C4-2B (cell line): ENCODE measurements around the gene MTM1.

ENCODE experiments used
- H3K27ac ChIP-seq: fragments of 450-650 bp; 2 replicates; pipeline ENCODE4 v1.5.1; 2017
- ZFX ChIP-seq: fragments of 450-650 bp; IDR thresholded peaks from 2 replicates; pipeline ENCODE4 v1.6.1; 2017
- TF ChIP-seq, protein P1 (sequence below): fragments of 450-650 bp; conservative IDR thresholded peaks from 2 replicates; pipeline ENCODE4 v1.5.1; 2017; ENCODE audit warnings: mild to moderate bottlenecking

The MTM1 gene

DNA sequence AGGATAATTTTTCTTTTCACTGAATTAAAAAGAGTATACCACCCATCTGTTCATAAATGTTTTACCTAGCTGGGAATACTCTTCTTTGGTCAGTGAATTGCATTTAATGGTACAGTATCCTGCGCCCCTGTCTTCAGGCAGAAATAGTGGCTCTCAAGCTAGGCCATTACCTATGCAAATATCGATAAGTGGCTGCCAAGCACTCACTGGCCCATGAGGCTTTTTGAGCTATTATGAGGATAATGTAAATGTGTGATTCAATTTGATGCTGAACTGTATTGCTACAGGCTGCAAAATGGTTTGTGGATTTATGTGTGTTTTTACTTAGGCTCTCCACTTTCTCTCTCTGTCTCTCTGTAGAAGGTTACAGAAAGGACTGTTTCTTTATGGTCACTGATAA is 94.7 kb downstream of the MTM1 start:
- TF ChIP-seq, protein P1, sequence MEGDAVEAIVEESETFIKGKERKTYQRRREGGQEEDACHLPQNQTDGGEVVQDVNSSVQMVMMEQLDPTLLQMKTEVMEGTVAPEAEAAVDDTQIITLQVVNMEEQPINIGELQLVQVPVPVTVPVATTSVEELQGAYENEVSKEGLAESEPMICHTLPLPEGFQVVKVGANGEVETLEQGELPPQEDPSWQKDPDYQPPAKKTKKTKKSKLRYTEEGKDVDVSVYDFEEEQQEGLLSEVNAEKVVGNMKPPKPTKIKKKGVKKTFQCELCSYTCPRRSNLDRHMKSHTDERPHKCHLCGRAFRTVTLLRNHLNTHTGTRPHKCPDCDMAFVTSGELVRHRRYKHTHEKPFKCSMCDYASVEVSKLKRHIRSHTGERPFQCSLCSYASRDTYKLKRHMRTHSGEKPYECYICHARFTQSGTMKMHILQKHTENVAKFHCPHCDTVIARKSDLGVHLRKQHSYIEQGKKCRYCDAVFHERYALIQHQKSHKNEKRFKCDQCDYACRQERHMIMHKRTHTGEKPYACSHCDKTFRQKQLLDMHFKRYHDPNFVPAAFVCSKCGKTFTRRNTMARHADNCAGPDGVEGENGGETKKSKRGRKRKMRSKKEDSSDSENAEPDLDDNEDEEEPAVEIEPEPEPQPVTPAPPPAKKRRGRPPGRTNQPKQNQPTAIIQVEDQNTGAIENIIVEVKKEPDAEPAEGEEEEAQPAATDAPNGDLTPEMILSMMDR: no peak
- TF ChIP-seq ZFX: no peak
- no peak overlapping the region for H3K27ac ChIP-seq

DNA sequence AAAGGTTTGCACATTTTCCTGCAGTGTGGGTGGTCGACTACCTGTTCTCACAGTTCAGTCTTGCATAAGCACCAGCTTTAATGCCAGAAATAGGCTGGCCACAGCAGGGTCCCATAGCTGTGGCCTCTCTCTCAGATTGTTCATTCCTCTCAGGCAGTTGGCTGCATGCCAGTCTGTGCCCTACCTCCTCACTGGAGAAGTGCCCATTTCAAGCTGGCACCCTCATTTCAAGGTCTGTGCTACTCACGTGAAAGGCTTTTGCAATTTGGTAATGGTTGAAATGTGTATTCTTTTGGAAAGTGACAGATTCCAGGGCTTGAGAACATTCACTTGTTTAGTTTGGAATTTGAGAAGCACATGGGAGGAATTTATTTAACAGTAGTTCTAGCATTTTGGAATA is 95.9 kb downstream of the MTM1 start:
- peak overlapping the region; percentile 61 for H3K27ac ChIP-seq
- TF ChIP-seq, protein P1: no peak
- TF ChIP-seq ZFX: no peak

DNA sequence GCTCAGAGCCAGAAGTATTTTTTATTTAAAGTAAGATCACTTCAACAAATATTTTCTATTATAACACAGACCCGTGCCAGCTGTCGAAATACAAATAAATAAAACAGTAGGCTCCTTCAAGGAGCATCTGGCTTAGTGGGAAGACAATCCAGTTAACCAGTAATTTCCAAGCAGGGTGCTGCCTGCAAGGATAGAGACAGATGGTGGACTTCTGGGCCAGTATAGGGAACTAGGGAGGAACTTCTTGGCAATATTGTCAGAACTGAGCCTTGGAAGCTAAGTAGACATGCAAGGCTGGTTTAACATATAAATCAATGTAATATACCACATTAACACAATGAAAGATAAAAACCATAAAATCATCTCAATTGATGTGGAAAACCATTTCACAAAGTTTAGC is 107.8 kb downstream of the MTM1 start:
- no peak overlapping the region for H3K27ac ChIP-seq

DNA sequence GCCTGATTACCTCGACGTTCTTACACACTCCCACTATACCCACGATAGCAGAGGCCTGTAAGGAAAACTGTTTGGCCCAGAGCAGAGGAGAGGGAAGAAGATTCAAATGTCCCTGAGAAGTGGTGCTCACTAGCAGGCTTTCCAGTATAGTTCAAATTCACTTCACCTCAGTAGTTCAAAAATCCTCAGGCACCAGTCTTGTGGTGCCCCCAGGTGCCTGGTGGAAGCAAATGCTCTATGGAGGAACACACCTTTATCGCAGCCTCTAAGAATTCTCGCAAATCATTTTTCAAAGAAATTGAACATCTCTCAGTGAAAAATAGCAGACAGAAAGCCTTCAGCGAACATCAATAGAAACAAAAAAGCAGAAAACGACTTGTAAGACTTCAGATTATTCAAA is 112.6 kb downstream of the MTM1 start:
- TF ChIP-seq, protein P1: peak; percentile 57
- no peak for TF ChIP-seq ZFX
- no peak overlapping the region for H3K27ac ChIP-seq

More for the DNA sequence above, 107.8 kb downstream of the MTM1 start:
- TF ChIP-seq ZFX: no peak
- TF ChIP-seq, protein P1: no peak

DNA sequence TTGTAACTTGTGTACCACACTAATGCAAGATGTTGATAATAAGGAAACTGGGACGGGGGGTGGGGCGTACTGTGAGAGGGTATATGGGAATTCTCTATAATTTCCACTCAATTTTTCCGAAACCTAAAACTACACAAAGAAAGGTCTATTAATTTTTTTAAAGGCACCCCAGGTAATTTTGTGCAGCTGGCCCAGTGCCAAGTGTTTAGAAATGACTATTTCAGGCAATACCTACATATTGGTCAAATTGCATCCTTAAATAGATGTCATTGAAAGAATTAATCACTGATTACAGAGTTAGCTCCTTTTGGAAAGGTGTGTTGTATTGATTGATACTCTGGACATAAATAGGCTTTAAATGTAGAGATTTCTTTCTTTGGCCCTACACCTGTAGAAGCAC is 114.7 kb downstream of the MTM1 start:
- no peak overlapping the region for H3K27ac ChIP-seq
- TF ChIP-seq, protein P1: no peak
- TF ChIP-seq ZFX: no peak

DNA sequence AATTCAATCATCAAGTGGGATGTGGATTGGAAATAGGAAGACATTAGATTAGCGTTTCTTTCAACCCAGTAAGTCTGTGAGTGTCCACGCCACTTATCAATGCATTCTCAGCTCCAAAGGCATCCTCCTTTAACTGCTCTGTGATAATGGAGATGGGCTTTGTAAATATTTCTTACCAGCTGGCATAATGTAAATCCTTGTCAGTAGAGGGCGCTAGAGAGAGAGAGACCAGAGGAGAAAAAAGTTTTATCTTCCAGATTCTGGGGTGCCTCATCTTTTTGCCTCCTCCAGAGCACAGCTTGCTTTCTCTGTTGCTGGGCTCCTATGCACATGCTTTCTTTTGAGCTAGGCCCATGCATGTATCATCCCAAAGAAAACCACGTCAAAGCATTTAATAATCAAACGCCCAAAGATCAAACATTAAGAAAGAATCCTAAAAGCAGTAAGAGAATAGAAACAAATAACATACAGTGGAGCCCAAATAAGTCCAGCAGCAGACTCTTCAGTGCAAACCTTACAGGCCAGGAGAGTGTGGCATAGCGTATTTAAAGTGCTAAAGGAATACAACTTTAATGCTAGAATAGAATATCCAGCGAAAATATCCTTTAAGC is 115.2 kb downstream of the MTM1 start:
- no peak overlapping the region for H3K27ac ChIP-seq
- no peak for TF ChIP-seq ZFX
- TF ChIP-seq, protein P1: peak; percentile 70

DNA sequence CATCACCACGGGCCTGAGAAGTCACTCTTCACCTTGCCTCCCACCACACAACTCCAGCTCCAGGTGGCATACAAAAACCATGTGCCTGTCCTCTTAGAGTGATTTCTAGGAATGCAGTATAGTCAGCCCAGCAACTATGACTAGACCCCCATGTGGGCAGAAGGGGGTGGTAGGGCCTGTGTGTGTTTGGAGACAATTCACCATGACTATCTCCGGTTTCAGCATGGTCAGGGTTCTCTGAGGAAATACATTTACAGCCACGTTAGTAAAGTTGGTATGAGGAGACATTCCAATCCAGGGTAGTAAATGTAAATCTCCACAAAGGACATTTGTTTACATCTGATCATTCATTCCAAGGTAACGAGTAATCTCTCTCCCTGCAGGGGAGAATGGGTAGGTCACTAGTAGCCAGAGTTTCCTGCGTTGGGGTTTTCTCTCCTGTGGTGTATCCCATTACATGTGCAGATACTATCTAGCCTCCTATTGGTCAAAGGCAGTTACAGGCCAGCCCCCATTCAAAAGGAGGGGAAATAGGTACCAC is 120.6 kb downstream of the MTM1 start:
- no peak overlapping the region for H3K27ac ChIP-seq
- no peak for TF ChIP-seq ZFX
- TF ChIP-seq, protein P1: no peak
